Measurements from ENCODE around the gene POU3F1.

GRCh38 chr1:38025664-38026063 is 20.9 kb downstream of the POU3F1 start:
- 0 out of 2 replicates have a peak, but pooled peaks have one; percentile 10 for TF ChIP-seq POLR2AphosphoS5 (IDR thresholded peaks at IDR 0.05; ENCODE audit: low read depth, low read length)
- TF ChIP-seq SPI1 (IDR thresholded peaks at IDR 0.05; ENCODE audit: low read depth, low read length): no peak
